Thoracic aorta (tissue), 2 donors: Measurements from ENCODE around the gene DYNLL1. TPM values are rescaled to one million over a fixed set of nuclear protein-coding genes. Genes with fewer than 3 reads are reported as not detected.

Experiments
- ATAC-seq: fragments of 150-250 bp; one replicate; pipeline ENCODE4 v1.8.0; 2017; ENCODE audit warnings: low read depth; ENCODE audit not compliant: insufficient number of reproducible peaks, low FRiP score
- DNase-seq: peaks from one replicate; pipeline ENCODE4 v3.0.0-alpha.2; 2020; ENCODE audit warnings: low spot score
- H3K27ac ChIP-seq, 2 donors: fragments of 200-600 bp; sonication (generic); 1 replicate in 1 of 2; 2 replicates in 1 of 2; pipeline ENCODE4 v1.5.1; 2016; ENCODE audit warnings: mild to moderate bottlenecking in 2 of 2, moderate library complexity in 2 of 2
- H3K27me3 ChIP-seq: fragments of 200-600 bp; sonication (generic); replicated peaks from 2 replicates; pipeline ENCODE4 v1.6.0; 2016; ENCODE audit warnings: mild to moderate bottlenecking; ENCODE audit not compliant: insufficient read depth
- H3K36me3 ChIP-seq: fragments of 200-600 bp; sonication (generic); one replicate; pipeline ENCODE4 v1.5.1; 2016
- H3K4me1 ChIP-seq, 2 donors: fragments of 200-600 bp; sonication (generic); 1 replicate in 1 of 2; 2 replicates in 1 of 2; pipeline versions ENCODE4 v1.5.1 to v1.6.0; 2016; ENCODE audit warnings: low read depth in 2 of 2, mild to moderate bottlenecking in 1 of 2; ENCODE audit not compliant: control insufficient read depth in 1 of 2
- H3K4me3 ChIP-seq: fragments of 200-600 bp; sonication (generic); 2 replicates; pipeline ENCODE4 v1.5.1; 2016; ENCODE audit warnings: mild to moderate bottlenecking
- H3K9me3 ChIP-seq: fragments of 200-600 bp; sonication (generic); 2 replicates; pipeline ENCODE4 v1.5.1; 2016
- CTCF ChIP-seq: fragments of 200-600 bp; sonication (generic); IDR thresholded peaks from one replicate; pipeline ENCODE4 v1.5.1; 2019; ENCODE audit warnings: antibody characterized with exemption
- total RNA-seq, 2 donors: library from RNA; depleted of rRNA; stranded (reverse); fragments of >200 nt; gene quantifications; one replicate each; pipeline versions ENCODE4 v1.1.0 to v1.2.3, GENCODE V29; 2016

DYNLL1 gene
- total RNA-seq, 2 donors from 2014 or later: 167 to 199 TPM

GRCh38 chr12:120490833-120491512 lies 4.9 kb upstream of the DYNLL1 start:
- H3K27me3 ChIP-seq: no peaks in the 10 kb centered on the region
- H3K4me1 ChIP-seq: peaks cover 0 to 23% of the 10 kb centered on the region in 2 donors
- peaks cover 3% of the 10 kb centered on the region for H3K36me3 ChIP-seq
- H3K27ac ChIP-seq: peak overlapping the region; percentile 46 to 60
- ATAC-seq (no peak), DNase-seq (no peak)
- TF ChIP-seq CTCF: no peak
- no peak overlapping the region for H3K4me3 ChIP-seq
- no peaks in the 10 kb centered on the region for H3K9me3 ChIP-seq

- no peak for TF ChIP-seq CTCF
- no peak for ATAC-seq
- H3K27me3 ChIP-seq: no peaks in the 10 kb centered on the region
Observed at GRCh38 chr12:120495186-120495730, 655 bp upstream of the DYNLL1 start.

GRCh38 chr12:120496413-120497340 lies 764 bp downstream of the DYNLL1 start:
- DNase-seq: peak; percentile 26
- ATAC-seq: no peak
- Histone ChIP-seq H3K4me3 (peak overlapping the region; percentile 90), H3K27me3 (no peaks in the 10 kb centered on the region), H3K27ac (peak overlapping the region; percentile 74 to 93), H3K4me1 (peaks cover 6 to 30% of the 10 kb centered on the region in 2 donors), H3K36me3 (peaks cover 3% of the 10 kb centered on the region), H3K9me3 (no peaks in the 10 kb centered on the region)
- no peak for TF ChIP-seq CTCF

More at GRCh38 chr12:120495186-120495730, 655 bp upstream of the DYNLL1 start:
- Histone ChIP-seq H3K9me3 (no peaks in the 10 kb centered on the region), H3K27ac (no peak overlapping the region), H3K4me3 (peak overlapping the region; percentile 90), H3K36me3 (no peaks in the 10 kb centered on the region), H3K4me1 (peaks cover 6 to 43% of the 10 kb centered on the region in 2 donors)
- DNase-seq: no peak

GRCh38 chr12:120497524-120498150 lies 1.7 kb downstream of the DYNLL1 start:
- H3K4me1 ChIP-seq: peaks cover 6 to 30% of the 10 kb centered on the region in 2 donors
- no peak for TF ChIP-seq CTCF
- H3K9me3 ChIP-seq: no peaks in the 10 kb centered on the region
- no peaks in the 10 kb centered on the region for H3K27me3 ChIP-seq
- H3K27ac ChIP-seq: peak overlapping the region; percentile 74 to 93
- H3K36me3 ChIP-seq: peaks cover 3% of the 10 kb centered on the region
- H3K4me3 ChIP-seq: peak overlapping the region; percentile 90
- no peak for DNase-seq
- ATAC-seq: no peak
